Vagina (tissue), 2 donors: ENCODE results near the gene IFNK.

ENCODE experiments used
- POLR2AphosphoS5 ChIP-seq, 2 donors: sonication (generic); formaldehyde crosslinking; IDR thresholded peaks; one replicate each; pipeline ENCODE4 v1.9.0; 2017; ENCODE audit warnings: antibody characterized with exemption in 2 of 2, mild to moderate bottlenecking in 2 of 2, low read depth in 1 of 2; ENCODE audit not compliant: insufficient read depth in 1 of 2
- TF ChIP-seq, protein P1 (sequence below), 3 experiments: fragments of 450-650 bp in 2 of 3; fragments of 200-600 bp in 1 of 3; sonication (generic) in 1 of 3; IDR thresholded peaks; one replicate each; pipeline ENCODE4 v1.5.1; 2017 to 2019; ENCODE audit warnings: antibody characterized with exemption in 3 of 3, mild to moderate bottlenecking in 2 of 3, moderate library complexity in 2 of 3

DNA sequence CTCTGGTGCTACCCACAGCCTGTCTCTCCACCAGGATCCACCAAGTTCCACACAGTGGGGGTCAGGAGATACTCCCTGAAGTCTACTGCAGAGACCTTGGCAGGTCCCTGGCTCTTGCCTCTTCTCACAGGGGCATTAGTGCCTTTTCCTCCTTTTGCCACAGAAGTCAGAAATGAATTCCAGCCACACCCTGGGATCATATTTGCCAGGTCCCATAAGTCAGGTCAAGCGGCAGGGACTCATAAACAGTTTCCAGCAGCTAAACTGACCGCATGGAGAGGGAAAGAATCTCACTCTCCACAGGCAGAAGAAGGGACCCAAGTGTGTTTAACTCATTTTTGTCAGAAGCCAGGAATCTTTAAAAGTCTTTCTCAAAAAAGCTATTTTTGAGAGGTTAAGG lies 13.3 kb upstream of the IFNK start:
- no peak for TF ChIP-seq POLR2AphosphoS5 (IDR thresholded peaks at IDR 0.05; ENCODE audit: insufficient read depth in 1 of 2, low read depth in 1 of 2)
- TF ChIP-seq, protein P1, sequence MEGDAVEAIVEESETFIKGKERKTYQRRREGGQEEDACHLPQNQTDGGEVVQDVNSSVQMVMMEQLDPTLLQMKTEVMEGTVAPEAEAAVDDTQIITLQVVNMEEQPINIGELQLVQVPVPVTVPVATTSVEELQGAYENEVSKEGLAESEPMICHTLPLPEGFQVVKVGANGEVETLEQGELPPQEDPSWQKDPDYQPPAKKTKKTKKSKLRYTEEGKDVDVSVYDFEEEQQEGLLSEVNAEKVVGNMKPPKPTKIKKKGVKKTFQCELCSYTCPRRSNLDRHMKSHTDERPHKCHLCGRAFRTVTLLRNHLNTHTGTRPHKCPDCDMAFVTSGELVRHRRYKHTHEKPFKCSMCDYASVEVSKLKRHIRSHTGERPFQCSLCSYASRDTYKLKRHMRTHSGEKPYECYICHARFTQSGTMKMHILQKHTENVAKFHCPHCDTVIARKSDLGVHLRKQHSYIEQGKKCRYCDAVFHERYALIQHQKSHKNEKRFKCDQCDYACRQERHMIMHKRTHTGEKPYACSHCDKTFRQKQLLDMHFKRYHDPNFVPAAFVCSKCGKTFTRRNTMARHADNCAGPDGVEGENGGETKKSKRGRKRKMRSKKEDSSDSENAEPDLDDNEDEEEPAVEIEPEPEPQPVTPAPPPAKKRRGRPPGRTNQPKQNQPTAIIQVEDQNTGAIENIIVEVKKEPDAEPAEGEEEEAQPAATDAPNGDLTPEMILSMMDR (IDR thresholded peaks at IDR 0.05) = no peak
